Activated naive CD4-positive, alpha-beta T cell (primary cell): ENCODE measurements around the gene TMEM121B.
"Not testable (repeated sequence)": the region's sequence is repeated elsewhere in the genome, so short reads cannot be mapped to it uniquely, and the experiment has no call there.

Experiments used
- DNase-seq, 4 experiments: peaks; one replicate each; lab custom pipeline; 2025; lab: John Stamatoyannopoulos, UW

Gene TMEM121B

DNA sequence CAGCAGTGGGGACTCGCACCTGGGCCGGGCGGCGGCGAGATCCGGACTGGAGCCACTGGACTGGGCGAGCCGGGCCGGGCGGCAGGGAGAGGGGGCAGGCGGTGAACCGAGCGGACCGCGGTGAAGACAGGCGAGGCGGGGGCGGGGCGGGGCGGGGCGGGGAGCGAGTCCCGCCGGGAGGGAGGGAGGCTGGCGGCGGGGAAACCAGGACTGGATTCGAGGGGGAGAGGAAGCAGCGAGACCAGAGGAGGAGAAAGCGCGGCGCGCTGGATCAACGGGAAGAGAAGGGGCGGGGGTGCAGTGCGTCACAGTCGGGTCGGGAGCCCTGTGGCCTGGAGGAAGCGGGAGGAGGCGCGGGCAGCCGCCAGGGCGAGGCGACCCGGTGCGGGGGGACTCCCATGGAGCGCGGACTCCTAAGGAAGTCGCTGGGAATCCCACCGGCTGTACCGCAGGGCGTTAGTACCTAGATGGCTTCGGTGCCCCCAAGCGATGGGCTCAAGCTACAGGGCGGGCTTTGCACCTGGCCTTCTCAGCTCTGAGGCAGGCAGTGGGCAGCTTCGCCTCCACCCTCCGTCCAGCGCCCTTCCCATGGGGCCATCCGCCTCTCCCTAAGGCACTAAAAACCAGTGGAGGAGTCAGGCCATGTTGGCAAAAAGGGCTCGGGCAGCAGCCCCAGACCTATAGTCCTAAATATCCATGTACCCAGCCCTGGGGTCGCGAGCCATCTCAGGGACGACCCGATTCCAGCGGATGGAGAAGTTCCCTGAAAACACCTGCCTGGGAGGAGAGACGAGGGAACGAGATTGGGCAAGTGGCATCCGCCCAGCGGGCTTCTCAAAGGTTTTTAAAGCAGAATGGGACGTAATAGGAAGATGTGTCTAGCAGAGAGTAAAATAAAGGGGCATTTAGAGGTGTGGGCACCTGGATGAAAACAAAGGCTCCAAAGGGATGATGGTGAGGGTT is at the start of gene TMEM121B:
TMEM121B (minus strand) TSS at position 128 of the 963 bp plus-strand sequence. CDS start 233 bp downstream, outside the sequence.
- DNase-seq: no peak

- no peak for DNase-seq
Observed at GRCh38 chr22:17167486-17167885, 46.3 kb upstream of the TMEM121B start.

DNA sequence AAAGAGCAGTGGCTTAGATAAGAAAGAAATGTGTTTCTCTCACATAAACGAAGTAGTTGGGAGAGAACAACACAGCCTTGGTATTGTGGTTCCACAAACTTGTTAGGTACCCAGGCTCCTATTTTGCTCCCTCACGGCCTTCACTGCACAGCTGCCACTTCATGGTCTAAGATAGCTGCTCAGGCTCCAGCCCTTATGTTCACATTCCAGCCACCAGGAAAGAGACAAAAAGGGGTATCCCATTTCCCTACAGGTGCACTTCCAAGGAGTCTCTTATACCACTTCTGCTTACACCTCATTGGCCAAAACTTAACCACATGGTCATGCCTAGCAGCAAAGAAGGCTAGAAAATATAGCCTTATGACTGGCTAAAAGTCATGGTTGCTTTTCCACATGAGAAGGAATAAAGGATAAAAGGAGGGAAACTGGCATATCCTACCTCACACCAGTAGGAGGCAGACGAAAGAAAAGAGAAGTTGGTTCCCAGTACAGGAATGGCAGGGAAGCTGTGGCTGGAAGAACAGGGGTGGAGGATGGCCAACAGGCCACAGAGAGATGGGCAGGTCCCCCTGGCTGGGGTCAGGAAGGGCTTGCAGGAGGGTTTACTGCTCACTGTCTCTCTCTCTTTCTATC is 43.3 kb upstream of the TMEM121B start:
- no peak for DNase-seq

DNA sequence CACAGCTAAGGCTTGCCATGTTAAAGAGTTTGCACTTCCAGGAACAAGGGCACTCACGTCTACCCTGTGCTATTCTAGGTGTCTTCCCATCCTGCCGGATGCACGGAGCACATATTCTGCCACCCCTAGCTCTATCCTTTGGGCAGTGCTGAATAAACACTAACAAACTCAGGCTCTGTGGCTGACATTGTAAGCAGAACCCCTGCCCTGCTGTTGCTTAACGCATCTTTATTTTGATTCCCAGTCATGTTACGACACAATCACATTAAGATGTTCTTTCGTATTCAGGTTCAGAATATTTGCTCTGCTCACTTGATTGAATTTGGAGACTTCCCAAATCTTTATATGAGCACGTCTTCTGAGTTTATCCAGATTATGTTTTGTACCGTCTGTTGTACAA is 41.6 kb upstream of the TMEM121B start:
- no peak for DNase-seq

GRCh38 chr22:17161991-17162390 is 40.8 kb upstream of the TMEM121B start:
- DNase-seq: no peak

GRCh38 chr22:17159504-17159951 is 38.4 kb upstream of the TMEM121B start:
- DNase-seq: peak in 3 of 4 experiments; percentile 27 to 40 (median 31)

GRCh38 chr22:17158568-17159503 is 37.7 kb upstream of the TMEM121B start, which contains the start of gene HDHD5:
TSS of gene HDHD5 (minus strand) at chr22:17159277. CDS start at chr22:17159251, 26 bp downstream.
- peak; percentile 77 to 91 (median 82) for DNase-seq

- DNase-seq: no peak
Observed at GRCh38 chr22:17158176-17158567, 37.0 kb upstream of the TMEM121B start.

GRCh38 chr22:17157714-17158113 is 36.6 kb upstream of the TMEM121B start:
- no peak for DNase-seq

DNA sequence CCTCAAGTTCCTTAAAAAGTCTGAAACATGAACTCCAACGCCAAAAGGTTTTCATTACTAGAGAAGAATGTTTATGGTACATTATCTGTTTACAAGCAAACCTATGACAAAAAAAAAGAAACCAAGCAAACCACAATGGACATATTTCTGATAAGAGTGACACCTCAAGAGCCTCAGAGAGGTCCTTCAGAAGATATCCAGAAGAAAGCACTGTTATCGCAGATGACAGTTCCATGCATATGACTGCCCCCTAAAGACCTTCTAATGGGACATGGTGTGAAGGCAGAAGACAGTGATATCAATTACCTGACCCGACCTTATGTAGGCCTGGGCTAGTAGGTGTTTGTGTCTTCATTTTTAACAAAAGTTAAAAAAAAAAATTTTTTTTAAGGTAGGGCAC is 34.8 kb upstream of the TMEM121B start:
- DNase-seq: no peak

DNA sequence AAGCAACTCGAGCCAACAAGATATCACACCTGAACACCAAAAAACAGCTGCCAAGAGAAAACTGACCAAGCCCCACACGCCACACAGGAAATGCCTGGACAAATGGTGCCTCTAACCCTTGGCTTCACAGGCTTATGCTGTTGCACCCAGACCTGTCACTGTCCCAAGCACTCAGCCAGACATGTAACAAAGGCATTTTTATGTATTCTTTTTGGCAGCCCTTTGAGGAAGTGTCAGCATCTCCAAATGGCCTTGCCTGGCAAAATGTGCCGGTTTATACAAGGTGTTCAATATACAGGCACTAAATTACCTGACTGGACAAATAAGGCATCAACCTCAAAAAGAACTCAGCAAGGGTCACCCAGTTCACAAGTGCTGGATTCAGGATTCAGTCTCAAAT is 31.8 kb upstream of the TMEM121B start:
- DNase-seq: no peak

DNA sequence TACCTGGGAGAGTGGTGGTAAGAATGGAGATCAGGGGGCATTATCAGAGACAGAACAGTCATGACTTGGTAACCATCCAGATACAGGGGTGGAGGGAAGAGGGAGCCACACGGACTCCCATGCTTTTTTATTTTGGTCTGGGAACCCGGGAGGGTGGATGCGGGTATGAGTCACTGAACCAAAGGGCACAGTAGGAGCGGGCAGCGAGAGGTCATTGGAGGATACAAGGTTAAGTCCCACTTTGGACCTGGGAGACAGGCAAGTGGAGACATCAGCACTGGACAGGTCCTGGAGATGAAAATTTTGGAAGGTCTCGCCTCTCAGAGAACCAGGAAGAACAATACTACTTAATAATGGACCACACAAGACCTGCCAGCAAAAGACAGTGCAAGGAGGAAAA is 31.2 kb upstream of the TMEM121B start:
- no peak for DNase-seq

- no peak for DNase-seq
Observed at GRCh38 chr22:17149076-17149815, 28.1 kb upstream of the TMEM121B start.

- DNase-seq: not testable (repeated sequence)
Observed at GRCh38 chr22:17147458-17147857, 26.3 kb upstream of the TMEM121B start.

DNA sequence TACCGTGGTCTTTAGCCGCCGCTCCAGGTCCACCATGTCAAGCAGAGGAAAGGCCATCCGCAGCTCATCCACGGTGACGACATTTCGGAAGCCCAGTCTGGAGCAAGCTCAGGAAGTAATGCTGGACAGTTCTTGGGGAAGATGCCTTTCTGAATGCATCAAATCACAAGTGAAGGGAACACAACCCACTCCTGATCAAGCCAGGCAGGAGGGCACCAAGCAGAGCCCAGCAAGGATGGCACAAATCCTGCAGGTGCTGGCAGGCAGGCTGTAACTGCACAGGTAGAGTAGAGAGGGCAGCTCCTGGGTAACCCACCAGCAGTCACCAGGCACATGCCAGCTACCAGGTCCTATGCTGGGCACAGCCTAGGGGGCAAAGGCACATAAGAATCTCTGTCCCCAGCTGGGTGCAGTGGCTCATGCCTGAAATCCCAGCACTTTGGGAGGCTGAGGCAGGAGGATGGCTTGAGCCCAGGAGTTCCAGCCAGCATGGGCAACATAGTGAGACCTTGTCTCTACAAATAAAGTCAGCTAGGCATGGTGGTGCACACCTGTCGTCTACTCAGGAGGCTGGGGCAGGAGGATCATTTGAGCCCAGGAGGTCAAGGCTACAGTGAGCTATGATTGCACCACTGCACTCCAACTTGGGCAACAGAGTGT is 24.0 kb upstream of the TMEM121B start:
- no peak for DNase-seq

DNA sequence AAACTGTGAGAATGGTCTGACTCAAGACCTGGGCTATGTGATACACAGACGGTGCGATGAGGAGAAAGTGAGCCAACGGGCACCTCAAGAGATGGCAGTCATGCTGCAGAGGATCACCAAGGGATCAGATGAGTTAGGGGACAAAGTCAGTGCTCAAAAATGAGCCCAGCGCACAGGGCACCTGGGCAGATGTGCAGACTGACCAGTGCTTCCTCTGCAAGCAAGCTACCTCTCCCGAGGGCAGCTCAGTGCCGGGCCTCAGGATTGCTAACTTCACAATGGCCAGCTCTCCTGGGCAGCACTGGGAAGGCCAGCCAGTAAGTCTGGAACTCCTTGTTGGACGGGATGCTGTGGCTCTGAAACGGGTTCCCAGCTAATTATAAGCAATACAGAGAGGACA is 22.7 kb upstream of the TMEM121B start:
- DNase-seq: no peak

GRCh38 chr22:17143101-17143500 is 21.9 kb upstream of the TMEM121B start:
- no peak for DNase-seq

- no peak for DNase-seq
Observed at GRCh38 chr22:17140826-17141766, 19.9 kb upstream of the TMEM121B start.

DNA sequence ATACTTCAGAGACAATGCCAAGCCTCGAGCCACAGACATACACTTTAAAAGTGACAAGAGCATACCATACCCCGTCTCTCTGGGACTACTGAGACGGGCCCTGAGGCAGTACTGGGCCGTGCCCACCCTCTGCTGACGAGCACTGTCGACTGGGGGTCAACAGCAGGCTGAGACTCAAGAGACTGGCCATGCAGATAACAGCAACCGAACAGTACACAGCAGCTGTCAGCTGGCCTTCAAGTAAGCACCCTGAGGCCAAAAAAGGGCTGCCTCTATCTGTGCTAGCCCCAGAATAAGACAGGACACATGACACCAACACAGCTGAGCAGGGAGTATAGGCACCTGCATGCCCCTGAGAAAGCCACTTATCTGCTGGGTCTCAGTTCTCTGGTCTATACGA is 18.9 kb upstream of the TMEM121B start:
- no peak for DNase-seq
